ENCODE results near the gene FANCC.
"Not testable (repeated sequence)": the region's sequence is repeated elsewhere in the genome, so short reads cannot be mapped to it uniquely, and the experiment has no call there.

The FANCC gene

DNA sequence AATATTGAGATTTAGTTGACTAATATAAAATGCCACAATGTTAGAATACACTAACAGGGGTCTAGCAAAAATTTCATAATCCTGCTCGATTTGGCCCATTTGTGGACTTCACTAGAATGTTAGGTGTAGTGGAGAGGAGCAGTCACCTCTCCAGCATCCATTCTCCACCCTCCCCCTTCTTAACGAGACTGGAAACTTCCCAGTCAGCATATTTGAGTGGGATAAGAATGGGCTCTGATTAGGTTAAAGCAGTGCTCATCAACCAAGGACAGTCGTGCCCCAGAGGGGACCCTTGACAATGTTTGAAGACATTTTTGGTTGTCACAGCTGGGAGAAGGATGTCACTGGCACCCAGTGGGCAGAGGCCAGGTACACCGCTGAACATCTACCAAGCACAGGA is 46.7 kb downstream of the FANCC start:
- H3K9me3 ChIP-seq (ENCODE audit: control insufficient read depth in 1 of 2, low read length in 2 of 2): no peaks in the 10 kb centered on the region
- no peak overlapping the region for H3K4me3 ChIP-seq (ENCODE audit: low read depth in 1 of 2, low read length in 2 of 2)
- H3K4me1 ChIP-seq (ENCODE audit: control insufficient read depth in 1 of 2, insufficient read depth in 2 of 2, low read length in 2 of 2): peaks cover 12 to 19% of the 10 kb centered on the region in 2 donors
- no peak overlapping the region for H3K9ac ChIP-seq (ENCODE audit: low read depth in 1 of 2, low read length in 2 of 2)
- no peak overlapping the region for H3K27ac ChIP-seq (ENCODE audit: low read depth, low read length)
- no peaks in the 10 kb centered on the region for H3K36me3 ChIP-seq (ENCODE audit: control insufficient read depth in 1 of 2, insufficient read depth in 2 of 2, low read length in 2 of 2)
- no peaks in the 10 kb centered on the region for H3K27me3 ChIP-seq (ENCODE audit: control insufficient read depth in 1 of 2, insufficient read depth in 2 of 2, low read length in 2 of 2)

DNA sequence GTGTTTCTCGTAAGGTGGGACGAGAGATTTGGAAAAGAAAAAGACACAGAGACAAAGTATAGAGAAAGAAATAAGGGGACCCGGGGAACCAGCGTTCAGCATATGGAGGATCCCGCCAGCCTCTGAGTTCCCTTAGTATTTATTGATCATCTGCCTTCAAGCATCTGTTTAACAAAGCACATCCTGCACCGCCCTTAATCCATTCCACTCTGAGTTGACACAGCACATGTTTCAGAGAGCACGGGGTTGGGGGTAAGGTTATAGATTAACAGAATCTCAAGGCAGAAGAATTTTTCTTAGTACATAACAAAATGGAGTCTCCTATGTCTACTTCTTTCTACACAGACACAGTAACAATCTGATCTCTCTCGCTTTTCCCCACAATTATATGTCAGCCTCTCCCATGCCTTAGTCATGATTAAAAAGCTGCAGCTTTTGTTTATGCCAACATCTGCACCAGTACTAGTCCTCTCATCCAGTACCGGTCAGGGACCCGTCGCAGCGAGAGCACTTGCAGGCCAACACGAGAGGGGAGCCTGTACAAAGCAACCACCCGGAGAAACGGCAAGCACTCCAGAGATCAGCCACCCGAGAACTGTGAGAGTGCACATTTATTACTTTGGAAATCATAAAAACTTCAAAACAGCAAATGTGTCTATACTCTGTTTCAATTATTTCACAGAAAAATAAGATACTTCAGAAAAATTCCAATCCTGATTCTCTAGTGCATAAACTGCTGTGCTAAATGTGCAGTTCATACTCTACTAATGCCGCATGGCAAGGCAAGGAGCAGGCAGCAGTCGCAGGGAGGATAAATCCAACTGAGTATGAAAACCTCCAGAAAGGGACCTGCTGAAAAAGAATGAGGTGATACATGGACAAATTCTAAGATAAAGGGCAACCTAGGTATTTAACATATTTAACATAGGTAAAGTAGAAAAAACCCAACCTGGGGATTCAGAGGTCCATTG is 47.4 kb downstream of the FANCC start:
- H3K4me1 ChIP-seq (ENCODE audit: control insufficient read depth in 1 of 2, insufficient read depth in 2 of 2, low read length in 2 of 2): peaks cover 19 to 26% of the 10 kb centered on the region in 2 donors
- H3K4me3 ChIP-seq (ENCODE audit: low read depth in 1 of 2, low read length in 2 of 2); H3K9me3 ChIP-seq (ENCODE audit: control insufficient read depth in 1 of 2, low read length in 2 of 2); H3K27ac ChIP-seq (ENCODE audit: low read depth, low read length); H3K9ac ChIP-seq (ENCODE audit: low read depth in 1 of 2, low read length in 2 of 2); H3K36me3 ChIP-seq (ENCODE audit: control insufficient read depth in 1 of 2, insufficient read depth in 2 of 2, low read length in 2 of 2); H3K27me3 ChIP-seq (ENCODE audit: control insufficient read depth in 1 of 2, insufficient read depth in 2 of 2, low read length in 2 of 2): not testable (repeated sequence)

DNA sequence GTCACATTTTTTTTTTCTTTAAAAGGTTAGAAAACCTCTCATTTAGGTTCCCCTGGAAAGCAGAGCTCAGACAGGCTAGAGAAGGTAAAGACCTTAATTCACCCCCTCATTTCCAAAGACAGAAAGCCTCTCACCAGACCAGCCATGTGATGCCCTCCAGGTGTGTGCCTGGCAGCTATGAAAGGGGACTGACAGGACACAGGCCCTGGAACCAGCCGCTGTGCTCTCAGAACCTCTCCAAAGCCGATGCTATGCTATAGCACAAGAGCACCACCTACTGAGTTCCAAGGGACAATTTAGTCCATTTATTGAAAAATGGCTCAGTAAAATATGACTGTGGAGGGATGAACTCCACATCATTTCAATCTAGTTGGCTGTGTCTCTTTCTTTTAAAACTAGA is 48.8 kb downstream of the FANCC start:
- Histone ChIP-seq H3K27ac (ENCODE audit: low read depth, low read length) (no peak overlapping the region), H3K36me3 (ENCODE audit: control insufficient read depth in 1 of 2, insufficient read depth in 2 of 2, low read length in 2 of 2) (no peaks in the 10 kb centered on the region), H3K4me3 (ENCODE audit: low read depth in 1 of 2, low read length in 2 of 2) (no peak overlapping the region), H3K4me1 (ENCODE audit: control insufficient read depth in 1 of 2, insufficient read depth in 2 of 2, low read length in 2 of 2) (peaks cover 20 to 36% of the 10 kb centered on the region in 2 donors), H3K9ac (ENCODE audit: low read depth in 1 of 2, low read length in 2 of 2) (no peak overlapping the region), H3K27me3 (ENCODE audit: control insufficient read depth in 1 of 2, insufficient read depth in 2 of 2, low read length in 2 of 2) (no peaks in the 10 kb centered on the region), H3K9me3 (ENCODE audit: control insufficient read depth in 1 of 2, low read length in 2 of 2) (no peaks in the 10 kb centered on the region)

DNA sequence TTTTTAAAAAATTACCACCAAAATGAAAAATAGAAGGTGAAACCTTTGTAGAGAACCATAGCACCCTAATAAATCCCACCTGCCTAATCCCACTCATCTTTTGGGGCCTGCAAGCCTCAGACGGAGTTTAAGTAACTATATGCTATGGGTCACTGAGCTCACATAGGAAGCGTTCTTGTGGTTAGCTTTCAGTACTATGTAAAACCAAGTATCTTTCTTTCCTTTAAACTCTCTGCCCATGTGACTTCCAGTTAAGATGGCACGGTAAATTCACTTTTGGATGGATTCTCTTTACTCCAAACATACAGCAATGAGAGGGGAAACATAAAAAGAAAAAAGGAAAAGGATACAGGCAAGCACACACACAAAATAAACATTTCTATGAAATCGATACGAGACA is 50.9 kb downstream of the FANCC start:
- H3K4me3 ChIP-seq (ENCODE audit: low read depth in 1 of 2, low read length in 2 of 2): no peak overlapping the region
- no peak overlapping the region for H3K27ac ChIP-seq (ENCODE audit: low read depth, low read length)
- no peaks in the 10 kb centered on the region for H3K36me3 ChIP-seq (ENCODE audit: control insufficient read depth in 1 of 2, insufficient read depth in 2 of 2, low read length in 2 of 2)
- no peaks in the 10 kb centered on the region for H3K27me3 ChIP-seq (ENCODE audit: control insufficient read depth in 1 of 2, insufficient read depth in 2 of 2, low read length in 2 of 2)
- peaks cover 23 to 42% of the 10 kb centered on the region in 2 donors for H3K4me1 ChIP-seq (ENCODE audit: control insufficient read depth in 1 of 2, insufficient read depth in 2 of 2, low read length in 2 of 2)
- H3K9ac ChIP-seq (ENCODE audit: low read depth in 1 of 2, low read length in 2 of 2): no peak overlapping the region
- no peaks in the 10 kb centered on the region for H3K9me3 ChIP-seq (ENCODE audit: control insufficient read depth in 1 of 2, low read length in 2 of 2)

DNA sequence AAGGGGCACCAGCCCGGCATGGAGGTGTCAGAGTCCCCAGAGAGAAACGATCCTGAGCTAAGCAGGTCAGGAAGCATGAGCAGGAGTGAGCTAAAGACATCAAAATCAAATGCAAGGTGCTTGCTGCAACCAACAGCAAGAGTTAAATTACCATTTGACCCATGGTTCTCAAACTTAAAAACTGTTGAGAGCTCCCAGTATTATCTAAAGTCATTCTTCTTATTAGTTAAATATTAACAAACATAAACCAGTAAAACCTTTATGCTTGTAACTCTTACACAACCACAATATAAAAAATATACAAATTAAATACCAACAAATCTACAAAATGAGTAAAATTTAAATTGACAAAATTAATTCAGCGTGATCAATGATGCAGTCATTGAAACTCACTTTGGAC is 51.5 kb downstream of the FANCC start:
- H3K9ac ChIP-seq (ENCODE audit: low read depth in 1 of 2, low read length in 2 of 2): no peak overlapping the region
- no peaks in the 10 kb centered on the region for H3K9me3 ChIP-seq (ENCODE audit: control insufficient read depth in 1 of 2, low read length in 2 of 2)
- no peak overlapping the region for H3K4me3 ChIP-seq (ENCODE audit: low read depth in 1 of 2, low read length in 2 of 2)
- H3K36me3 ChIP-seq (ENCODE audit: control insufficient read depth in 1 of 2, insufficient read depth in 2 of 2, low read length in 2 of 2): no peaks in the 10 kb centered on the region
- peaks cover 25 to 43% of the 10 kb centered on the region in 2 donors for H3K4me1 ChIP-seq (ENCODE audit: control insufficient read depth in 1 of 2, insufficient read depth in 2 of 2, low read length in 2 of 2)
- H3K27me3 ChIP-seq (ENCODE audit: control insufficient read depth in 1 of 2, insufficient read depth in 2 of 2, low read length in 2 of 2): no peaks in the 10 kb centered on the region
- H3K27ac ChIP-seq (ENCODE audit: low read depth, low read length): no peak overlapping the region

DNA sequence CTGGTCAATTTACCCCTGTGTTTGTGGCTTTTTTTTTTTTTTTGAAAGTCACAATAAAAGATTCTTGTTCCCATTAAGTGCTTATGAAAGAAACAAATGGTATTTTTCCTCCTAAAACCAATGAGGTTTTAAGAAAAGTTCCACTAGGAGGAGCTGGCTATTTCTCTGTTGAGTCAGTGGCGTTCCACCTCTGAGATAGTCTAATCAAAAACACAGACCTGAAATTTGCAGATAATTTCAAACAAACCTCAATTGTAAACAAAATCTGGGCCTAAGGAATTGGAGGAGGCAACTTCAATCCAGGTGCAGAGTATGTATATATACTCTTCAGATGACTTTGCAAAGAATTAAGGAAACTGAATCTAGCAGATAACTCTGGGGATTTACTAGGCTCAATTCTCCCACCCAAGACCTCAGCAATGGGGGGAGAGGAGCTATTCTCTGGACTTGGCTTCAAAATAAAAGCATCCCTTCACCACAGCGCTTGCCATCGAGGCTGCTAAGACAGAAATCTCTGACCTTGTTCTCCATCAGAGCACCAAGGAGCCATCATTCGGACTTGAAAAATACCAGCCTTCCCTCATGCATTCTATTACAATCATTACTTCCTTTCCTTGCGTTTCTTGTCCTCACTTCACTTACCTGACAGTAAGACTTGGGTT is 52.4 kb downstream of the FANCC start:
- Histone ChIP-seq H3K9me3 (ENCODE audit: control insufficient read depth in 1 of 2, low read length in 2 of 2) (no peaks in the 10 kb centered on the region), H3K9ac (ENCODE audit: low read depth in 1 of 2, low read length in 2 of 2) (no peak overlapping the region), H3K4me3 (ENCODE audit: low read depth in 1 of 2, low read length in 2 of 2) (peak overlapping the region in 1 of 2 donors; percentile 8), H3K27ac (ENCODE audit: low read depth, low read length) (no peak overlapping the region), H3K27me3 (ENCODE audit: control insufficient read depth in 1 of 2, insufficient read depth in 2 of 2, low read length in 2 of 2) (no peaks in the 10 kb centered on the region), H3K36me3 (ENCODE audit: control insufficient read depth in 1 of 2, insufficient read depth in 2 of 2, low read length in 2 of 2) (no peaks in the 10 kb centered on the region), H3K4me1 (ENCODE audit: control insufficient read depth in 1 of 2, insufficient read depth in 2 of 2, low read length in 2 of 2) (peaks cover 25 to 43% of the 10 kb centered on the region in 2 donors)

DNA sequence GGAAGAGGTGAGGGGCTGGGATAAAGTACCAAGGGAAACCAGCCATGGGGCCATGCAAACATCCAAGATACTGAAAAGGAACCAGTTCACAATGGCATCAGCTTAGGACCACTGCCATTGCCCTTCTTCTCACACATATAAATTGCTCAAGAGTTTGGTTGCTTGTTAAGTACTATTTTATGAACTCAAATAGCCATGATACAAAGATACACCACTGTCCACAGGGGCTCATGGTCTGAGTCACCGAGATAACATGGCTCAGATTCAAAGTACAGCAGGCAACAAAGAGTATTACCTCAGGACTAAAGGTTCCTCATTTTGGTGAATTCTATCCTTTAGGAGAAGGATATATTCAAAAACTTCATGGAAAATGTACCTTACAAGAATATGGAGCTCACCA is 55.6 kb downstream of the FANCC start:
- Histone ChIP-seq H3K4me1 (ENCODE audit: control insufficient read depth in 1 of 2, insufficient read depth in 2 of 2, low read length in 2 of 2) (peaks cover 21 to 33% of the 10 kb centered on the region in 2 donors), H3K27ac (ENCODE audit: low read depth, low read length) (no peak overlapping the region), H3K4me3 (ENCODE audit: low read depth in 1 of 2, low read length in 2 of 2) (no peak overlapping the region), H3K36me3 (ENCODE audit: control insufficient read depth in 1 of 2, insufficient read depth in 2 of 2, low read length in 2 of 2) (no peaks in the 10 kb centered on the region), H3K27me3 (ENCODE audit: control insufficient read depth in 1 of 2, insufficient read depth in 2 of 2, low read length in 2 of 2) (no peaks in the 10 kb centered on the region), H3K9me3 (ENCODE audit: control insufficient read depth in 1 of 2, low read length in 2 of 2) (no peaks in the 10 kb centered on the region), H3K9ac (ENCODE audit: low read depth in 1 of 2, low read length in 2 of 2) (no peak overlapping the region)

DNA sequence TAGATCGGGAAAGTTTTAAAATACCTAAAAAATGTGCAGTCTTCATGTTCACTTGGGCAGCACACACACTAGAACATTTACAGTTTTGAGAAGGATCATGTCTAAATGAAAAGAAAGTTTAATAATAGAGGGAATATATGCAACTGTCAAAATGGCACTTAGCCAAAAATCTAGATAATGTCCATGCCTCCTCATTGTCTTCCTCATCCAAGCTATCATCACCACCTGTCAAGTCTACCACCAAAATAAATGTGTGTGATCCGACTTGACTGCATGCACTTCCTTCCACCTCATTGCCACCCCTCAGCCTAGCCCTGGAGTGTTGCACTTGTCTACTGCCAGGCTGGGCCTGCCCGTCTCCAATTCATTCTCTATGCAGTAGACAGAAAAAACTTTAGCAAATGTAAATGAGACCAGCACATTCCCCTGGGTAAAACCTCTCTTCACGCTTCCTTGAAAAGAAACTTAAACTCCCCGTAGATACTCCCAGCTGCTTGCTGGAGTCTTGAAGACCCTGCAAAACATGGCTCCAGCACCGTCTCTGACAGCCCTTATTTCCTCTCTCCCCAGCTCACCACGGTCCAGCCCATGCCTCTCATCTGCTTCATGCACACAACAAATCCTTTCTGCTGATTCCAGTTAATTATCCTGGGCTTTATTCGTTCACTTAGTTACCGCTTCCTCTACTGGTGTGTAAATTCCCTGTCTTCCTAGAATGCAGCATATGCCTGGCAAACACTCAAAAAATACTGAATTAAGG is 66.9 kb downstream of the FANCC start:
- Histone ChIP-seq H3K9ac (ENCODE audit: low read depth in 1 of 2, low read length in 2 of 2) (no peak overlapping the region), H3K27ac (ENCODE audit: low read depth, low read length) (no peak overlapping the region)

DNA sequence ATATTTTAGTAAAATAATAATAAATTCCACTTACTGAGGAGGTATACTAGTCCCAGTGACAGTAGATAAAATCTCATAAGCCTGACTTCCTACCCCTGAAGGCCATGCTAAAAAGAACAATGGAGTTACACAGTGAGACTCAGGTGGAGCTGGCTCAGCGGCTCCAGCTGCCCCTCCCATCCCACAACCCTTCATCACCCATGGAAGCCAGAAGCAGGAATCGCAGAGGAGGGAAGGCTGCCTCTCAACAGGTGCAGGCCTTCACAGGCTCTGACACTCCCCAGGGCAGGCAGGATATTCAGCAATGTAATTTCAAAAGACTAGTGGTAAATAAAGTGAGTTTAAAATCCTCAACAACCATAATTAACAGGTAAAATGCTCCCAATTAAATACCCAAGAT is 67.5 kb downstream of the FANCC start:
- H3K27ac ChIP-seq (ENCODE audit: low read depth, low read length): no peak overlapping the region
- H3K27me3 ChIP-seq (ENCODE audit: control insufficient read depth in 1 of 2, insufficient read depth in 2 of 2, low read length in 2 of 2): no peaks in the 10 kb centered on the region

More for the DNA sequence above, 66.9 kb downstream of the FANCC start:
- Histone ChIP-seq H3K36me3 (ENCODE audit: control insufficient read depth in 1 of 2, insufficient read depth in 2 of 2, low read length in 2 of 2) (peaks cover 3 to 13% of the 10 kb centered on the region in 2 donors), H3K4me3 (ENCODE audit: low read depth in 1 of 2, low read length in 2 of 2) (no peak overlapping the region), H3K4me1 (ENCODE audit: control insufficient read depth in 1 of 2, insufficient read depth in 2 of 2, low read length in 2 of 2) (no peaks in the 10 kb centered on the region), H3K9me3 (ENCODE audit: control insufficient read depth in 1 of 2, low read length in 2 of 2) (no peaks in the 10 kb centered on the region), H3K27me3 (ENCODE audit: control insufficient read depth in 1 of 2, insufficient read depth in 2 of 2, low read length in 2 of 2) (no peaks in the 10 kb centered on the region)

DNA sequence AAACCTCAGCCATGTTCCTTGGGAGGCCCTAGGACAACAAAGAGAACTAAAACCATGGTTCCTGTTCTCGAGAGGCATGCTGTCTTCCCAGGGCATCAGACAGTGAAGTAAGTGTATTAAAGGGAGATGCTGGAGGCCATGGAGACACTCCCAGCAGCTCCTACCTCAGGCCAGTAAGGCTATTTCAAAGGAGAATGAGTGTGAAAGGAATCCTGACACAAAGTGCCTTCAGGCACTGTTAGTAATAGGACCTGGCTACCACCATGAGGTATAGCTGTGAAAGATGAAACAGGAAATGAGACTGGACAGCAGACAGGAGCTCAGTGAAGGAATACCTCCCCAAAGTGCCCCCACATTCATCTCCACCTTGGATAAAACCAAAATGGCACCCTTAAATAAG is 71.0 kb downstream of the FANCC start:
- H3K4me3 ChIP-seq (ENCODE audit: low read depth in 1 of 2, low read length in 2 of 2): no peak overlapping the region
- no peaks in the 10 kb centered on the region for H3K9me3 ChIP-seq (ENCODE audit: control insufficient read depth in 1 of 2, low read length in 2 of 2)
- no peak overlapping the region for H3K27ac ChIP-seq (ENCODE audit: low read depth, low read length)
- no peaks in the 10 kb centered on the region for H3K4me1 ChIP-seq (ENCODE audit: control insufficient read depth in 1 of 2, insufficient read depth in 2 of 2, low read length in 2 of 2)
- no peaks in the 10 kb centered on the region for H3K27me3 ChIP-seq (ENCODE audit: control insufficient read depth in 1 of 2, insufficient read depth in 2 of 2, low read length in 2 of 2)
- H3K9ac ChIP-seq (ENCODE audit: low read depth in 1 of 2, low read length in 2 of 2): no peak overlapping the region
- peaks cover 3 to 19% of the 10 kb centered on the region in 2 donors for H3K36me3 ChIP-seq (ENCODE audit: control insufficient read depth in 1 of 2, insufficient read depth in 2 of 2, low read length in 2 of 2)

More for the DNA sequence above, 67.5 kb downstream of the FANCC start:
- Histone ChIP-seq H3K9me3 (ENCODE audit: control insufficient read depth in 1 of 2, low read length in 2 of 2) (no peaks in the 10 kb centered on the region), H3K4me3 (ENCODE audit: low read depth in 1 of 2, low read length in 2 of 2) (no peak overlapping the region), H3K36me3 (ENCODE audit: control insufficient read depth in 1 of 2, insufficient read depth in 2 of 2, low read length in 2 of 2) (peaks cover 3 to 18% of the 10 kb centered on the region in 2 donors), H3K4me1 (ENCODE audit: control insufficient read depth in 1 of 2, insufficient read depth in 2 of 2, low read length in 2 of 2) (no peaks in the 10 kb centered on the region), H3K9ac (ENCODE audit: low read depth in 1 of 2, low read length in 2 of 2) (no peak overlapping the region)

Measured in duodenal mucosa (tissue), 2 donors.